AG04450 (cell line): ENCODE measurements around the gene WDR72. TPM values are rescaled to one million over a fixed set of nuclear protein-coding genes. Genes with fewer than 3 reads are reported as not detected.

Source experiments
- CTCF ChIA-PET: fragments of 300-600, 350-600 bp; formaldehyde crosslinking; extraction: SDS; loops from one replicate; lab custom pipeline; 2022; ENCODE audit warnings: antibody characterized with exemption, inconsistent platforms; lab: Charles Lee
- POLR2A ChIA-PET: fragments of 350-600 bp; formaldehyde crosslinking; extraction: SDS; loops from one replicate; lab custom pipeline; 2021; ENCODE audit warnings: antibody characterized with exemption, inconsistent platforms; lab: Yijun Ruan, JAX
- DNase-seq: peaks from one replicate; pipeline ENCODE4 v3.0.0-alpha.2; 2011; ENCODE audit warnings: low read depth, low spot score
- H3K27ac ChIP-seq: one replicate; pipeline ENCODE4 v1.5.1; 2012; ENCODE audit warnings: low read depth, low read length, control low read depth
- H3K27me3 ChIP-seq: one replicate; pipeline ENCODE4 v1.6.0; 2012; ENCODE audit warnings: low read length; ENCODE audit not compliant: control insufficient read depth, insufficient read depth
- H3K4me3 ChIP-seq: 2 replicates; pipeline ENCODE4 v1.5.1; 2011; ENCODE audit warnings: mild to moderate bottlenecking, low read depth, low read length, control low read depth
- H3K9me3 ChIP-seq: 2 replicates; pipeline ENCODE4 v1.5.1; 2012; ENCODE audit warnings: low read length; ENCODE audit not compliant: control insufficient read depth, insufficient read depth
- CTCF ChIP-seq: IDR thresholded peaks from 2 replicates; pipeline ENCODE4 v1.5.1; 2011; ENCODE audit warnings: low read depth, low read length, control low read depth, inconsistent platforms
- polyA plus RNA-seq: library from polyadenylated mRNA; depleted of rRNA; stranded (reverse); fragments of >200 nt; gene quantifications from 2 replicates; pipeline ENCODE4 v1.2.3, GENCODE V29; 2011

The WDR72 gene
- polyA plus RNA-seq, 1 experiment: 0.02 TPM

GRCh38 chr15:53627279-53627678, 132.2 kb downstream of the WDR72 start:
- Histone ChIP-seq H3K4me3 (no peak overlapping the region), H3K27ac (no peak overlapping the region), H3K9me3 (peaks cover 7% of the 10 kb centered on the region), H3K27me3 (no peaks in the 10 kb centered on the region)
- DNase-seq: no peak
- TF ChIP-seq CTCF: no peak
- ChIA-PET CTCF (no interaction called here), POLR2A (no interaction called here)

GRCh38 chr15:53625962-53626845, 133.3 kb downstream of the WDR72 start:
- Histone ChIP-seq H3K9me3 (peaks cover 6% of the 10 kb centered on the region), H3K27ac (no peak overlapping the region), H3K4me3 (no peak overlapping the region), H3K27me3 (no peaks in the 10 kb centered on the region)
- ChIA-PET CTCF (no interaction called here), POLR2A (no interaction called here)
- no peak for DNase-seq
- TF ChIP-seq CTCF: no peak

GRCh38 chr15:53625260-53625659, 134.2 kb downstream of the WDR72 start:
- no peak overlapping the region for H3K4me3 ChIP-seq
- DNase-seq: no peak
- CTCF ChIA-PET: no interaction called here
- POLR2A ChIA-PET: no interaction called here
- no peak overlapping the region for H3K27ac ChIP-seq
- H3K27me3 ChIP-seq: no peaks in the 10 kb centered on the region
- TF ChIP-seq CTCF: no peak
- H3K9me3 ChIP-seq: peaks cover 6% of the 10 kb centered on the region

- Histone ChIP-seq H3K27me3 (no peaks in the 10 kb centered on the region), H3K4me3 (no peak overlapping the region), H3K27ac (no peak overlapping the region), H3K9me3 (no peaks in the 10 kb centered on the region)
- no peak for DNase-seq
- ChIA-PET POLR2A (no interaction called here), CTCF (no interaction called here)
- no peak for TF ChIP-seq CTCF
Measured at GRCh38 chr15:53618461-53618860, 141.0 kb downstream of the WDR72 start.

GRCh38 chr15:53611145-53611920, 148.1 kb downstream of the WDR72 start:
- Histone ChIP-seq H3K27me3 (no peaks in the 10 kb centered on the region), H3K27ac (no peak overlapping the region), H3K9me3 (peaks cover 2% of the 10 kb centered on the region; the same call in 1 of the 2 replicates), H3K4me3 (no peak overlapping the region)
- ChIA-PET POLR2A (no interaction called here), CTCF (no interaction called here)
- no peak for TF ChIP-seq CTCF
- no peak for DNase-seq
